IMR-90 (cell line): ENCODE data around the gene PSME2. TPM values are rescaled to one million over a fixed set of nuclear protein-coding genes. Genes with fewer than 3 reads are reported as not detected.

Experiments
- ATAC-seq: fragments of 200-7000 bp; cut with Tn5 transposase; 2 replicates; pipeline ENCODE4 v1.9.1; 2020; ENCODE audit warnings: low read depth, mild to moderate bottlenecking, moderate library complexity
- BruUV-seq: library from RNA; stranded (reverse); fragments of 400-500 nt; replicated peaks from 2 replicates; lab custom pipeline; 2021; lab: Mats Ljungman, UMichigan
- CTCF ChIA-PET: fragments of 300-600 bp; formaldehyde crosslinking; extraction: SDS; loops from one replicate; lab custom pipeline; 2021; ENCODE audit warnings: antibody characterized with exemption; lab: Yijun Ruan, JAX
- POLR2A ChIA-PET: fragments of 300-600 bp; sonication (Branson Sonifier 250); formaldehyde crosslinking; loops from one replicate; lab custom pipeline; 2022; ENCODE audit warnings: antibody characterized with exemption; ENCODE audit not compliant: unreplicated experiment; lab: Charles Lee
- DNase-seq: peaks from one replicate; pipeline ENCODE4 v3.0.0; 2013
- H2AFZ ChIP-seq: replicated peaks from 2 replicates; pipeline ENCODE3; 2013; ENCODE audit warnings: low read length, mild to moderate bottlenecking; ENCODE audit not compliant: poor library complexity
- H2AK5ac ChIP-seq: 2 replicates; pipeline ENCODE4 v1.6.1; 2013; ENCODE audit warnings: low read depth, low read length, inconsistent platforms
- H2AK9ac ChIP-seq: replicated peaks from 2 replicates; pipeline ENCODE3; 2013; ENCODE audit warnings: mild to moderate bottlenecking, low read depth, low read length, moderate library complexity; ENCODE audit not compliant: poor library complexity
- H2BK120ac ChIP-seq: 2 replicates; pipeline ENCODE4 v1.6.1; 2013; ENCODE audit warnings: low read depth, low read length, inconsistent platforms
- H2BK15ac ChIP-seq: 3 replicates; pipeline ENCODE4 v1.6.1; 2013; ENCODE audit warnings: low read depth, low read length, inconsistent platforms
- H2BK20ac ChIP-seq: 2 replicates; pipeline ENCODE4 v1.6.1; 2013; ENCODE audit warnings: low read depth, mild to moderate bottlenecking, inconsistent platforms, low read length, moderate library complexity
- H2BK5ac ChIP-seq: 2 replicates; pipeline ENCODE4 v1.6.1; 2013; ENCODE audit warnings: mild to moderate bottlenecking, low read depth, low read length, inconsistent platforms; ENCODE audit not compliant: poor library complexity, severe bottlenecking
- H3K14ac ChIP-seq: replicated peaks from 2 replicates; pipeline ENCODE4 v1.6.1; 2013; ENCODE audit warnings: low read depth, low read length, inconsistent platforms
- H3K18ac ChIP-seq: 2 replicates; pipeline ENCODE4 v1.6.1; 2013; ENCODE audit warnings: low read depth, low read length, control low read depth
- H3K23ac ChIP-seq: 2 replicates; pipeline ENCODE4 v1.6.1; 2013; ENCODE audit warnings: low read depth, low read length, inconsistent platforms
- H3K27ac ChIP-seq: 2 replicates; pipeline ENCODE4 v1.5.1; 2013; ENCODE audit warnings: mild to moderate bottlenecking, control low read depth, low read length; ENCODE audit not compliant: insufficient read depth
- H3K27me3 ChIP-seq: 2 replicates; pipeline ENCODE4 v1.6.1; 2013; ENCODE audit warnings: low read length; ENCODE audit not compliant: control insufficient read depth, insufficient read depth
- H3K36me3 ChIP-seq: 2 replicates; pipeline ENCODE4 v1.6.1; 2013; ENCODE audit warnings: low read length, mixed read lengths; ENCODE audit not compliant: control insufficient read depth, insufficient read depth
- H3K4ac ChIP-seq: 2 replicates; pipeline ENCODE4 v1.6.1; 2013; ENCODE audit warnings: low read depth, low read length, inconsistent platforms
- H3K4me1 ChIP-seq: 2 replicates; pipeline ENCODE4 v1.6.1; 2013; ENCODE audit warnings: low read length, mixed read lengths; ENCODE audit not compliant: control insufficient read depth, insufficient read depth
- H3K4me2 ChIP-seq: 2 replicates; pipeline ENCODE4 v1.6.1; 2013; ENCODE audit warnings: low read depth, mild to moderate bottlenecking, control low read depth, low read length, moderate library complexity
- H3K4me3 ChIP-seq: 2 replicates; pipeline ENCODE4 v1.5.1; 2013; ENCODE audit warnings: low read depth, mild to moderate bottlenecking, control low read depth, low read length, moderate library complexity; ENCODE audit not compliant: insufficient read depth
- H3K56ac ChIP-seq: 2 replicates; pipeline ENCODE4 v1.6.1; 2013; ENCODE audit warnings: low read length, inconsistent platforms; ENCODE audit not compliant: insufficient read depth; ENCODE audit errors: extremely low read depth
- H3K79me1 ChIP-seq, 2 experiments: 2 replicates each; pipeline ENCODE4 v1.6.1; 2013; ENCODE audit warnings: low read length in 2 of 2, inconsistent platforms in 1 of 2, low read depth in 1 of 2
- H3K9ac ChIP-seq: 2 replicates; pipeline ENCODE4 v1.6.1; 2013; ENCODE audit warnings: low read depth, low read length, control low read depth
- H3K9me1 ChIP-seq: 2 replicates; pipeline ENCODE4 v1.6.1; 2013; ENCODE audit warnings: low read length, inconsistent platforms; ENCODE audit not compliant: insufficient read depth
- H3K9me3 ChIP-seq: 2 replicates; pipeline ENCODE4 v1.6.1; 2013; ENCODE audit warnings: low read length; ENCODE audit not compliant: control insufficient read depth, insufficient read depth
- H4K20me1 ChIP-seq: 2 replicates; pipeline ENCODE4 v1.6.1; 2013; ENCODE audit warnings: low read length, inconsistent platforms; ENCODE audit not compliant: insufficient read depth
- H4K5ac ChIP-seq: 2 replicates; pipeline ENCODE4 v1.6.1; 2013; ENCODE audit warnings: mild to moderate bottlenecking, low read depth, low read length, control low read depth
- H4K8ac ChIP-seq, 2 experiments: 2 replicates each; pipeline ENCODE4 v1.6.1; 2013; ENCODE audit warnings: low read depth in 2 of 2, low read length in 2 of 2, control low read depth in 1 of 2, inconsistent platforms in 1 of 2
- H4K91ac ChIP-seq: 2 replicates; pipeline ENCODE4 v1.6.1; 2013; ENCODE audit warnings: low read depth, low read length, inconsistent platforms; ENCODE audit not compliant: insufficient read depth
- MAFK ChIP-seq: IDR thresholded peaks from 2 replicates; pipeline ENCODE4 v1.6.1; 2012; ENCODE audit warnings: low read depth, low read length, improper control_type of control experiment
- MAZ ChIP-seq: IDR thresholded peaks from 2 replicates; pipeline ENCODE4 v1.6.1; 2012; ENCODE audit warnings: low read depth, mild to moderate bottlenecking, low read length, improper control_type of control experiment, moderate library complexity, borderline replicate concordance
- MXI1 ChIP-seq: IDR thresholded peaks from 2 replicates; pipeline ENCODE4 v1.6.1; 2012; ENCODE audit warnings: low read depth, mild to moderate bottlenecking, low read length, moderate library complexity, borderline replicate concordance
- POLR2A ChIP-seq: IDR thresholded peaks from 2 replicates; pipeline ENCODE4 v1.6.1; 2012; ENCODE audit warnings: mild to moderate bottlenecking, low read depth, low read length
- RCOR1 ChIP-seq: IDR thresholded peaks from 2 replicates; pipeline ENCODE4 v1.6.1; 2012; ENCODE audit warnings: mild to moderate bottlenecking, low read length, improper control_type of control experiment; ENCODE audit not compliant: insufficient replicate concordance
- RFX5 ChIP-seq: IDR thresholded peaks from 2 replicates; pipeline ENCODE4 v1.8.0; 2012; ENCODE audit warnings: low read depth, mild to moderate bottlenecking, low read length, moderate library complexity
- WGBS, 2 experiments: methylation state at CpG; one replicate each; pipeline versions ENCODE4 v1.1.5 to v1.1.7; 2013; ENCODE audit warnings: missing lambda C conversion rate in 2 of 2; ENCODE audit not compliant: insufficient read length in 1 of 2; ENCODE audit errors: extremely low coverage in 2 of 2; 5-methylcytosine and 5-hydroxymethylcytosine counted together
- dilution Hi-C: fragments of 300-500 bp; cut with HindIII; formaldehyde crosslinking; loops from one replicate; pipeline ENCODE4 v1.14.3; 2018; ENCODE audit warnings: low sequenced_read_pairs; ENCODE audit not compliant: unreplicated experiment
- in situ Hi-C: fragments of 300-500 bp; cut with MboI; formaldehyde crosslinking; loops from 3 replicates; pipeline ENCODE4 v1.14.3; 2019; ENCODE audit warnings: low sequenced_read_pairs, inconsistent platforms, mixed read lengths
- intact Hi-C: fragments of 100-400 bp; cut with micrococcal nuclease; formaldehyde crosslinking; loops from 2 replicates; pipeline ENCODE4 v1.10.0; 2022
- polyA plus RNA-seq, 3 experiments: library from polyadenylated mRNA; depleted of rRNA; stranded (reverse); fragments of >200 nt; gene quantifications; 2 replicates each; pipeline ENCODE4 v1.2.3, GENCODE V29; 2012; ENCODE audit warnings: low replicate concordance in 1 of 3
- total RNA-seq: library from RNA; depleted of rRNA; stranded (reverse); fragments of >200 nt; gene quantifications from 2 replicates; pipeline ENCODE4 v1.2.3, GENCODE V29; 2012
- TF ChIP-seq, protein P1 (sequence below): fragments of 150-350 bp; IDR thresholded peaks from 2 replicates; pipeline ENCODE4 v1.6.1; 2017; ENCODE audit warnings: mild to moderate bottlenecking, antibody characterized with exemption, low read length, low read depth

Gene PSME2
- total and polyA plus RNA-seq, 2 of the 4 experiments (the other 2 are of a cell fraction), result 104 to 141 TPM

DNA sequence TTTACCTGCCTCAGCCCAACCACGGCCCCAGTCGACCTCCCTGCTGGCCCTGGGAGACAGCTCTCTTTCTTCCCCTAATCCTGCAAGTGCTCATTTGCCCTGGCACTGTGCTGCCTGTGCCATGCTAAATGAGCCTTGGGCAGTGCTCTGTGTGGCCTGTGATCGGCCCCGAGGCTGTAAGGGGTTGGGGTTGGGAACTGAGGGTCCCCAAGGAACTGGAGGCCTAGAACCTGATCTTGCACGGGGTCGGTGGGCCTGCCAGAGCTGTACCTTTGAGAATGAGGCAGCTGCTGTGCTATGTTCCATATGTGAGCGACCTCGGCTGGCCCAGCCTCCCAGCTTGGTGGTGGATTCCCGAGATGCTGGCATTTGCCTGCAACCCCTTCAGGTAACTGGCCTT, 3.7 kb upstream of the PSME2 start:
- intact Hi-C loops, result no loop called here
- DNase-seq, result no peak
- dilution Hi-C loops, result no loop called here

More for the DNA sequence above, 3.7 kb upstream of the PSME2 start:
- Histone ChIP-seq H3K4me1 (peaks cover 9% of the 10 kb centered on the region), H4K5ac (no peak overlapping the region), H2AFZ (no peak overlapping the region), H2BK120ac (no peak overlapping the region), H2AK9ac (no peak overlapping the region), H3K27me3 (no peaks in the 10 kb centered on the region), H3K9ac (no peak overlapping the region), H4K20me1 (peaks cover 10% of the 10 kb centered on the region), H2BK20ac (no peak overlapping the region), H3K14ac (no peak overlapping the region), H2BK5ac (no peak overlapping the region), H3K4ac (no peak overlapping the region), H3K56ac (no peak overlapping the region), H2BK15ac (no peak overlapping the region), H4K91ac (no peak overlapping the region), H3K18ac (no peak overlapping the region), H3K27ac (no peak overlapping the region), H3K4me3 (no peak overlapping the region), H4K8ac (no peak overlapping the region), H3K9me1 (peaks cover 3% of the 10 kb centered on the region; the same call in 1 of the 2 replicates), H3K36me3 (peaks cover 43% of the 10 kb centered on the region), H3K79me1 (peaks cover 26 to 50% of the 10 kb centered on the region in 2 experiments), H3K4me2 (no peak overlapping the region), H3K9me3 (no peaks in the 10 kb centered on the region), H3K23ac (no peak overlapping the region), H2AK5ac (no peak overlapping the region)
- CTCF ChIA-PET, result interaction anchor here (0.5 to 4.3 kb wide), 2 partner anchors 10 to 11 kb away, joined by 3 to 14 read pairs; partner anchors contain the start of gene IRF9
- BruUV-seq, result no TSS peak
- in situ Hi-C loops, result no loop called here
- TF ChIP-seq RCOR1 (no peak), MAFK (no peak), RFX5 (no peak), POLR2A (no peak), MAZ (no peak), MXI1 (no peak)
- TF ChIP-seq, protein P1, sequence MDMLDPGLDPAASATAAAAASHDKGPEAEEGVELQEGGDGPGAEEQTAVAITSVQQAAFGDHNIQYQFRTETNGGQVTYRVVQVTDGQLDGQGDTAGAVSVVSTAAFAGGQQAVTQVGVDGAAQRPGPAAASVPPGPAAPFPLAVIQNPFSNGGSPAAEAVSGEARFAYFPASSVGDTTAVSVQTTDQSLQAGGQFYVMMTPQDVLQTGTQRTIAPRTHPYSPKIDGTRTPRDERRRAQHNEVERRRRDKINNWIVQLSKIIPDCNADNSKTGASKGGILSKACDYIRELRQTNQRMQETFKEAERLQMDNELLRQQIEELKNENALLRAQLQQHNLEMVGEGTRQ, result no peak
- POLR2A ChIA-PET, result interaction anchor here (0.7 kb wide), 1 partner anchor 11 kb away, joined by 3 read pairs; the partner anchor contains the start of gene IRF9
- no peak for ATAC-seq
- WGBS, 2 experiments, result 88% methylated on average over 6 of the region's 9 CpGs; no CpG with 5 or more reads in 1 of the 2 experiments
